ENCODE data around the gene NEUROG3. TPM values are rescaled to one million over a fixed set of nuclear protein-coding genes. Genes with fewer than 3 reads are reported as not detected.

The NEUROG3 gene
- total RNA-seq, 2 experiments from 2014 or later = not detected

GRCh38 chr10:69569396-69569934 is 3.8 kb downstream of the NEUROG3 start:
- Mint-ChIP-seq H3K36me3 (no peaks in the 10 kb centered on the region), H3K27me3 (peaks cover 75% of the 10 kb centered on the region), H3K9me3 (no peaks in the 10 kb centered on the region), H3K4me3 (no peak overlapping the region), H3K27ac (no peak overlapping the region), H3K4me1 (ENCODE audit: low read depth) (peaks cover 16% of the 10 kb centered on the region)
- no peak for DNase-seq
- intact Hi-C loops (cut with micrococcal nuclease) = no loop called here
- CTCF ChIA-PET = no interaction called here
- POLR2A ChIA-PET = no interaction called here

GRCh38 chr10:69568472-69569395 is 4.5 kb downstream of the NEUROG3 start:
- CTCF ChIA-PET = no interaction called here
- Mint-ChIP-seq H3K27me3 (peaks cover 74% of the 10 kb centered on the region), H3K9me3 (no peaks in the 10 kb centered on the region), H3K27ac (no peak overlapping the region), H3K4me3 (no peak overlapping the region), H3K36me3 (no peaks in the 10 kb centered on the region), H3K4me1 (ENCODE audit: low read depth) (peaks cover 10% of the 10 kb centered on the region)
- intact Hi-C loops (cut with micrococcal nuclease) = no loop called here
- POLR2A ChIA-PET = no interaction called here
- DNase-seq = no peak

GRCh38 chr10:69567920-69568319 is 5.3 kb downstream of the NEUROG3 start:
- peak; percentile 61 for DNase-seq
- ChIA-PET POLR2A (no interaction called here), CTCF (interaction anchor here (0.9 kb wide), 1 partner anchor 42 kb away, joined by 3 read pairs; no protein-coding TSS in a partner anchor)
- Mint-ChIP-seq H3K27me3 (peaks cover 70% of the 10 kb centered on the region), H3K9me3 (no peaks in the 10 kb centered on the region), H3K4me3 (no peak overlapping the region), H3K4me1 (ENCODE audit: low read depth) (peaks cover 5% of the 10 kb centered on the region), H3K36me3 (no peaks in the 10 kb centered on the region), H3K27ac (no peak overlapping the region)
- intact Hi-C loops (cut with micrococcal nuclease) = no loop called here

GRCh38 chr10:69562731-69563254 is 10.4 kb downstream of the NEUROG3 start:
- Mint-ChIP-seq H3K27ac (no peak overlapping the region), H3K4me1 (ENCODE audit: low read depth) (peaks cover 10% of the 10 kb centered on the region), H3K27me3 (peaks cover 29% of the 10 kb centered on the region), H3K36me3 (no peaks in the 10 kb centered on the region), H3K9me3 (no peaks in the 10 kb centered on the region), H3K4me3 (no peak overlapping the region)
- DNase-seq = no peak
- CTCF ChIA-PET = no interaction called here
- POLR2A ChIA-PET = no interaction called here
- intact Hi-C loops (cut with micrococcal nuclease) = no loop called here

GRCh38 chr10:69559525-69559924 is 13.7 kb downstream of the NEUROG3 start:
- Mint-ChIP-seq H3K4me3 (no peak overlapping the region), H3K9me3 (no peaks in the 10 kb centered on the region), H3K4me1 (ENCODE audit: low read depth) (peaks cover 10% of the 10 kb centered on the region), H3K36me3 (no peaks in the 10 kb centered on the region), H3K27ac (no peak overlapping the region), H3K27me3 (peaks cover 9% of the 10 kb centered on the region)
- no peak for DNase-seq
- CTCF ChIA-PET = no interaction called here
- POLR2A ChIA-PET = no interaction called here
- intact Hi-C loops (cut with micrococcal nuclease) = no loop called here

GRCh38 chr10:69558559-69558958 is 14.7 kb downstream of the NEUROG3 start:
- Mint-ChIP-seq H3K27me3 (peaks cover 2% of the 10 kb centered on the region), H3K4me3 (no peak overlapping the region), H3K9me3 (no peaks in the 10 kb centered on the region), H3K27ac (no peak overlapping the region), H3K36me3 (no peaks in the 10 kb centered on the region), H3K4me1 (ENCODE audit: low read depth) (peaks cover 10% of the 10 kb centered on the region)
- ChIA-PET POLR2A (no interaction called here), CTCF (no interaction called here)
- intact Hi-C loops (cut with micrococcal nuclease) = no loop called here
- DNase-seq = peak; percentile 20

- peaks cover 10% of the 10 kb centered on the region for H3K4me1 Mint-ChIP-seq (ENCODE audit: low read depth)
- ChIA-PET POLR2A (no interaction called here), CTCF (no interaction called here)
- no peak for DNase-seq
- H3K27ac Mint-ChIP-seq = no peak overlapping the region
- peaks cover 16% of the 10 kb centered on the region for H3K9me3 Mint-ChIP-seq
- intact Hi-C loops (cut with micrococcal nuclease) = no loop called here
- peaks cover 3% of the 10 kb centered on the region for H3K36me3 Mint-ChIP-seq
- H3K4me3 Mint-ChIP-seq = no peak overlapping the region
- peaks cover 6% of the 10 kb centered on the region for H3K27me3 Mint-ChIP-seq
These were observed 18.6 kb downstream of the NEUROG3 start for GRCh38 chr10:69554611-69555010.

- no peak for DNase-seq
- POLR2A ChIA-PET = no interaction called here
- peaks cover 3% of the 10 kb centered on the region for H3K4me1 Mint-ChIP-seq (ENCODE audit: low read depth)
- intact Hi-C loops (cut with micrococcal nuclease) = no loop called here
- CTCF ChIA-PET = no interaction called here
- H3K27me3 Mint-ChIP-seq = peaks cover 6% of the 10 kb centered on the region
- H3K9me3 Mint-ChIP-seq = peaks cover 29% of the 10 kb centered on the region
- H3K36me3 Mint-ChIP-seq = peaks cover 9% of the 10 kb centered on the region
- no peak overlapping the region for H3K27ac Mint-ChIP-seq
- no peak overlapping the region for H3K4me3 Mint-ChIP-seq
These were observed 19.9 kb downstream of the NEUROG3 start for GRCh38 chr10:69553328-69553727.

GRCh38 chr10:69552268-69552667 is 21.0 kb downstream of the NEUROG3 start:
- peaks cover 6% of the 10 kb centered on the region for H3K27me3 Mint-ChIP-seq
- intact Hi-C loops (cut with micrococcal nuclease) = no loop called here
- H3K4me3 Mint-ChIP-seq = no peak overlapping the region

GRCh38 chr10:69549959-69550358 is 23.3 kb downstream of the NEUROG3 start:
- POLR2A ChIA-PET = no interaction called here
- DNase-seq = no peak
- CTCF ChIA-PET = interaction anchor here (0.8 to 1.3 kb wide), 3 partner anchors 35 to 79 kb away, joined by 4 to 6 read pairs (median 5); no protein-coding TSS in a partner anchor
- H3K36me3 Mint-ChIP-seq = peaks cover 9% of the 10 kb centered on the region
- peaks cover 4% of the 10 kb centered on the region for H3K27me3 Mint-ChIP-seq
- intact Hi-C loops (cut with micrococcal nuclease) = no loop called here
- peaks cover 33% of the 10 kb centered on the region for H3K9me3 Mint-ChIP-seq
- H3K4me1 Mint-ChIP-seq (ENCODE audit: low read depth) = no peaks in the 10 kb centered on the region
- H3K4me3 Mint-ChIP-seq = no peak overlapping the region
- no peak overlapping the region for H3K27ac Mint-ChIP-seq

More at GRCh38 chr10:69552268-69552667, 21.0 kb downstream of the NEUROG3 start:
- Mint-ChIP-seq H3K4me1 (ENCODE audit: low read depth) (no peaks in the 10 kb centered on the region), H3K9me3 (peaks cover 33% of the 10 kb centered on the region), H3K36me3 (peaks cover 9% of the 10 kb centered on the region), H3K27ac (no peak overlapping the region)
- DNase-seq = no peak
- CTCF ChIA-PET = no interaction called here
- POLR2A ChIA-PET = no interaction called here

- ChIA-PET CTCF (no interaction called here), POLR2A (no interaction called here)
- no peak for DNase-seq
- Mint-ChIP-seq H3K4me1 (ENCODE audit: low read depth) (no peaks in the 10 kb centered on the region), H3K36me3 (no peaks in the 10 kb centered on the region), H3K27me3 (peaks cover 3% of the 10 kb centered on the region), H3K27ac (no peak overlapping the region), H3K4me3 (no peak overlapping the region), H3K9me3 (peaks cover 13% of the 10 kb centered on the region)
- intact Hi-C loops (cut with micrococcal nuclease) = no loop called here
These were observed 31.8 kb downstream of the NEUROG3 start for GRCh38 chr10:69541463-69541862.

GRCh38 chr10:69538461-69538860 is 34.8 kb downstream of the NEUROG3 start:
- H3K4me1 Mint-ChIP-seq (ENCODE audit: low read depth) = no peaks in the 10 kb centered on the region
- ChIA-PET CTCF (interaction anchor here (0.6 kb wide), 1 partner anchor 23 kb away, joined by 3 read pairs; no protein-coding TSS in a partner anchor), POLR2A (no interaction called here)
- peaks cover 17% of the 10 kb centered on the region for H3K9me3 Mint-ChIP-seq
- H3K4me3 Mint-ChIP-seq = no peak overlapping the region
- peaks cover 3% of the 10 kb centered on the region for H3K27me3 Mint-ChIP-seq
- no peak for DNase-seq
- intact Hi-C loops (cut with micrococcal nuclease) = no loop called here
- no peaks in the 10 kb centered on the region for H3K36me3 Mint-ChIP-seq
- H3K27ac Mint-ChIP-seq = no peak overlapping the region

Data from activated CD4-positive, alpha-beta memory T cell treated with anti-CD3 and anti-CD28 coated beads for 36 hours (primary cell).